Uterus (tissue), 2 donors: Measurements from ENCODE around the gene FMN2.

ENCODE experiments used
- POLR2A ChIP-seq, 2 donors: fragments of 450-650 bp; IDR thresholded peaks; one replicate each; pipeline ENCODE4 v1.6.1; 2016; ENCODE audit warnings: antibody characterized with exemption in 2 of 2, mild to moderate bottlenecking in 1 of 2, moderate library complexity in 1 of 2
- TF ChIP-seq, protein P1 (sequence below), 4 experiments: fragments of 200-600 bp in 2 of 4; fragments of 450-650 bp in 2 of 4; sonication (generic) in 2 of 4; IDR thresholded peaks; one replicate each; pipeline ENCODE4 v1.5.1; 2016 to 2019; ENCODE audit warnings: antibody characterized with exemption in 4 of 4, mild to moderate bottlenecking in 2 of 4, moderate library complexity in 1 of 4

DNA sequence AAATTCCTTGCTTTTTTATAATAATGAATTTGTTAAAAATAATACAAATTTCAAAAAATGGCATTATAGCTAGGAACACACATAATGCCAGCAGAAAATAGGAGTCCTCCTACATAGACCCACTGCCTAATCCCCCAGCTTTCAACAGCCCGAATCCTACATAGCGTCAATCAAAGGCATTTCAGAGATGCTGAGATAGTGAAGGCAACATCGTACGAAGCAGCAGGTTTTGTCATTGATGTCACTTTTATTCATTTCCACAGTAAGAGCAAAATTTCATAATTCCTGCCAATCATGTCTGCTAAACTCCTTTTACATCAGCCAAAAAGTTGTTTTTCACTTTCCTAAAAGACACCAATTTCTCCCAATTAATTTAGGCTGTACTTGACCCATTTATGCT is 426.2 kb downstream of the FMN2 start:
- TF ChIP-seq, protein P1, sequence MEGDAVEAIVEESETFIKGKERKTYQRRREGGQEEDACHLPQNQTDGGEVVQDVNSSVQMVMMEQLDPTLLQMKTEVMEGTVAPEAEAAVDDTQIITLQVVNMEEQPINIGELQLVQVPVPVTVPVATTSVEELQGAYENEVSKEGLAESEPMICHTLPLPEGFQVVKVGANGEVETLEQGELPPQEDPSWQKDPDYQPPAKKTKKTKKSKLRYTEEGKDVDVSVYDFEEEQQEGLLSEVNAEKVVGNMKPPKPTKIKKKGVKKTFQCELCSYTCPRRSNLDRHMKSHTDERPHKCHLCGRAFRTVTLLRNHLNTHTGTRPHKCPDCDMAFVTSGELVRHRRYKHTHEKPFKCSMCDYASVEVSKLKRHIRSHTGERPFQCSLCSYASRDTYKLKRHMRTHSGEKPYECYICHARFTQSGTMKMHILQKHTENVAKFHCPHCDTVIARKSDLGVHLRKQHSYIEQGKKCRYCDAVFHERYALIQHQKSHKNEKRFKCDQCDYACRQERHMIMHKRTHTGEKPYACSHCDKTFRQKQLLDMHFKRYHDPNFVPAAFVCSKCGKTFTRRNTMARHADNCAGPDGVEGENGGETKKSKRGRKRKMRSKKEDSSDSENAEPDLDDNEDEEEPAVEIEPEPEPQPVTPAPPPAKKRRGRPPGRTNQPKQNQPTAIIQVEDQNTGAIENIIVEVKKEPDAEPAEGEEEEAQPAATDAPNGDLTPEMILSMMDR (IDR thresholded peaks at IDR 0.05): no peak
- TF ChIP-seq POLR2A (IDR thresholded peaks at IDR 0.05): no peak
